Suppressor macrophage treated with lipopolysaccharide for 1 hour (primary cell): Measurements from ENCODE around the gene DCXR.

Source experiments
- DNase-seq, 3 donors: peaks; one replicate each; pipeline ENCODE4 v3.0.0-alpha.2; 2020 to 2022

DCXR gene

GRCh38 chr17:82036634-82037091 lies 834 bp downstream of the DCXR start:
- DNase-seq: no peak

- DNase-seq: no peak
Observed at GRCh38 chr17:82035956-82036633, 1.4 kb downstream of the DCXR start.

GRCh38 chr17:82035488-82035887 lies 2.0 kb downstream of the DCXR start:
- no peak for DNase-seq

- DNase-seq: no peak
Observed at GRCh38 chr17:82034371-82035011, 3.0 kb downstream of the DCXR start.

GRCh38 chr17:82033359-82034085 lies 4.0 kb downstream of the DCXR start:
- DNase-seq: no peak

GRCh38 chr17:82031885-82032627 lies 5.4 kb downstream of the DCXR start:
- no peak for DNase-seq

GRCh38 chr17:82031303-82031884 lies 6.1 kb downstream of the DCXR start, which contains the start of gene RAC3:
RAC3 (plus strand) TSS chr17:82031678; CDS start chr17:82031762, 84 bp downstream.
- DNase-seq: peak in 2 of 3 donors; percentile 37 to 69

- DNase-seq: peak; percentile 86 to 92 (median 88)
Observed at GRCh38 chr17:82030470-82031302, 6.8 kb downstream of the DCXR start.

- DNase-seq: no peak
Observed at GRCh38 chr17:82029990-82030469, 7.5 kb downstream of the DCXR start.

GRCh38 chr17:82029391-82029790 lies 8.1 kb downstream of the DCXR start:
- DNase-seq: no peak

- no peak for DNase-seq
Observed at GRCh38 chr17:82028966-82029365, 8.5 kb downstream of the DCXR start.

- DNase-seq: no peak
Observed at GRCh38 chr17:82028246-82028645, 9.3 kb downstream of the DCXR start.

GRCh38 chr17:82025401-82026107 lies 11.9 kb downstream of the DCXR start:
- no peak for DNase-seq

- no peak for DNase-seq
Observed at GRCh38 chr17:82024859-82025258, 12.6 kb downstream of the DCXR start.

- DNase-seq: peak; percentile 34 to 59 (median 43)
Observed at GRCh38 chr17:82023447-82024241, 13.9 kb downstream of the DCXR start.

- DNase-seq: peak; percentile 100
Observed at GRCh38 chr17:82022981-82023446, 14.5 kb downstream of the DCXR start, which contains the start of gene LRRC45. LRRC45 (plus strand) TSS chr17:82023305; CDS start chr17:82023644, 339 bp downstream.

- peak in 1 of 3 donors; percentile 27 for DNase-seq
Observed at GRCh38 chr17:82022310-82022980, 15.1 kb downstream of the DCXR start, which contains the start of gene CENPX. CENPX (minus strand) TSS chr17:82022878; CDS start chr17:82022861, 17 bp downstream.

- no peak for DNase-seq
Observed at GRCh38 chr17:82021900-82022309, 15.6 kb downstream of the DCXR start.
